Keratinocyte (primary cell): Measurements from ENCODE around the gene ASPSCR1. TPM values are rescaled to one million over a fixed set of nuclear protein-coding genes. Genes with fewer than 3 reads are reported as not detected.

Experiments used
- DNase-seq: peaks from one replicate; pipeline ENCODE4 v3.0.0-alpha.2; 2011; ENCODE audit warnings: low read depth, missing footprints, low spot score
- FAIRE-seq: peaks from 2 replicates; lab custom pipeline; 2011; peaks lifted over from hg19 to GRCh38; lab: Jason Lieb, UNC
- H2AFZ ChIP-seq: 2 replicates; pipeline ENCODE4 v1.6.0; 2012; ENCODE audit warnings: low read length, control low read depth, inconsistent platforms; ENCODE audit not compliant: control insufficient read depth
- H3K27ac ChIP-seq: 2 replicates; pipeline ENCODE4 v1.5.1; 2011; ENCODE audit warnings: low read length; ENCODE audit not compliant: control insufficient read depth, insufficient read depth
- H3K27me3 ChIP-seq: 3 replicates; pipeline ENCODE4 v1.6.0; 2011; ENCODE audit warnings: low read length; ENCODE audit not compliant: control insufficient read depth, insufficient read depth; ENCODE audit errors: extremely low read depth
- H3K36me3 ChIP-seq, 2 experiments: 2 replicates in 1 of 2; 3 replicates in 1 of 2; pipeline ENCODE4 v1.5.1; 2011; ENCODE audit warnings: low read length in 2 of 2, mild to moderate bottlenecking in 1 of 2; ENCODE audit not compliant: control insufficient read depth in 2 of 2, insufficient read depth in 2 of 2; ENCODE audit errors: extremely low read depth in 1 of 2
- H3K4me1 ChIP-seq: 3 replicates; pipeline ENCODE4 v1.5.1; 2011; ENCODE audit warnings: low read length; ENCODE audit not compliant: control insufficient read depth, insufficient read depth; ENCODE audit errors: extremely low read depth
- H3K4me2 ChIP-seq: 3 replicates; pipeline ENCODE4 v1.6.0; 2011; ENCODE audit warnings: low read depth, low read length; ENCODE audit not compliant: control insufficient read depth, insufficient read depth; ENCODE audit errors: extremely low read depth
- H3K4me3 ChIP-seq, 3 experiments: fragments of 200-600 bp in 1 of 3; sonication (generic) in 1 of 3; 2 replicates in 2 of 3; 3 replicates in 1 of 3; pipeline ENCODE4 v1.5.1; 2011 to 2016; ENCODE audit warnings: low read length in 3 of 3, mild to moderate bottlenecking in 3 of 3, control low read depth in 2 of 3, inconsistent platforms in 1 of 3, low read depth in 1 of 3, mixed read lengths in 1 of 3, mixed run types in 1 of 3, moderate library complexity in 1 of 3; ENCODE audit not compliant: control insufficient read depth in 2 of 3, insufficient read depth in 2 of 3; ENCODE audit errors: extremely low read depth in 1 of 3
- H3K79me2 ChIP-seq: 2 replicates; pipeline ENCODE4 v1.6.0; 2012; ENCODE audit warnings: low read length; ENCODE audit not compliant: control insufficient read depth, insufficient read depth
- H3K9ac ChIP-seq: 3 replicates; pipeline ENCODE4 v1.6.0; 2011; ENCODE audit warnings: low read length; ENCODE audit not compliant: control insufficient read depth, insufficient read depth; ENCODE audit errors: extremely low read depth
- H3K9me1 ChIP-seq: 3 replicates; pipeline ENCODE4 v1.6.0; 2011; ENCODE audit warnings: low read length; ENCODE audit not compliant: control insufficient read depth, insufficient read depth; ENCODE audit errors: extremely low read depth
- H3K9me3 ChIP-seq: 2 replicates; pipeline ENCODE4 v1.5.1; 2012; ENCODE audit warnings: low read depth, low read length; ENCODE audit not compliant: control insufficient read depth
- H4K20me1 ChIP-seq: 3 replicates; pipeline ENCODE4 v1.6.0; 2011; ENCODE audit warnings: low read length; ENCODE audit not compliant: control insufficient read depth, insufficient read depth; ENCODE audit errors: extremely low read depth
- CTCF ChIP-seq, 3 experiments: IDR thresholded peaks in 1 of 3; conservative IDR thresholded peaks in 1 of 3; optimal IDR thresholded peaks in 1 of 3; 2 replicates in 2 of 3; 3 replicates in 1 of 3; pipeline versions ENCODE3 to v1.5.1; 2011; ENCODE audit warnings: low read length in 3 of 3, mild to moderate bottlenecking in 3 of 3, moderate library complexity in 2 of 3, control low read depth in 1 of 3, inconsistent platforms in 1 of 3; ENCODE audit not compliant: insufficient read depth in 2 of 3; ENCODE audit errors: extremely low read depth in 1 of 3
- EZH2 ChIP-seq: IDR thresholded peaks from one replicate; pipeline ENCODE4 v1.6.1; 2012; ENCODE audit warnings: inconsistent platforms, mild to moderate bottlenecking, low read length, moderate library complexity
- dilution Hi-C: fragments of 300-500 bp; cut with MboI; formaldehyde crosslinking; loops from one replicate; pipeline ENCODE4 v1.7.0; 2020; ENCODE audit warnings: low sequenced_read_pairs; ENCODE audit not compliant: extremely low pct_ligation_motif_present
- polyA plus RNA-seq, 5 experiments: library from polyadenylated mRNA; depleted of rRNA in 3 of 5; stranded (reverse) in 3 of 5; stranded (forward) in 1 of 5; unstranded in 1 of 5; fragments of >200 nt; gene quantifications; 1 replicate in 1 of 5; 2 replicates in 3 of 5; 3 replicates in 1 of 5; pipeline versions ENCODE4 v1.2.1 to v1.2.3, GENCODE V29; 2011 to 2012; ENCODE audit warnings: missing spikeins in 2 of 5, low read depth in 1 of 5, low replicate concordance in 1 of 5

ASPSCR1 gene
- polyA plus RNA-seq, 1 donor (not counting 4 experiments of a cell fraction or from before 2014, with no cell fraction given) = 5.2 TPM

GRCh38 chr17:82053556-82054263, 76.3 kb downstream of the ASPSCR1 start:
- peaks cover 24 to 30% of the 10 kb centered on the region in 2 experiments for H3K36me3 ChIP-seq
- no peak overlapping the region for H3K27ac ChIP-seq
- H2AFZ ChIP-seq = no peak overlapping the region
- no peaks in the 10 kb centered on the region for H3K27me3 ChIP-seq
- FAIRE-seq (no peak), DNase-seq (no peak)
- peaks cover 11% of the 10 kb centered on the region for H3K4me1 ChIP-seq
- dilution Hi-C loops = no loop called here
- H3K4me3 ChIP-seq = no peak overlapping the region
- peaks cover 25% of the 10 kb centered on the region for H3K79me2 ChIP-seq
- H3K4me2 ChIP-seq = no peak overlapping the region
- no peaks in the 10 kb centered on the region for H4K20me1 ChIP-seq
- no peaks in the 10 kb centered on the region for H3K9me3 ChIP-seq
- TF ChIP-seq EZH2 (no peak), CTCF (optimal IDR thresholded peaks at IDR 0.05 in 1 of 3, IDR thresholded peaks at IDR 0.05 in 1 of 3, conservative IDR thresholded peaks at IDR 0.05 in 1 of 3; ENCODE audit: extremely low read depth in 1 of 3, insufficient read depth in 2 of 3, low read length in 3 of 3) (no peak)
- H3K9ac ChIP-seq = no peak overlapping the region
- H3K9me1 ChIP-seq = no peaks in the 10 kb centered on the region

- dilution Hi-C loops = no loop called here
- H3K27ac ChIP-seq = no peak overlapping the region
- no peak for TF ChIP-seq EZH2
- H3K9me1 ChIP-seq = no peaks in the 10 kb centered on the region
- H3K36me3 ChIP-seq = peaks cover 24 to 33% of the 10 kb centered on the region in 2 experiments
- H3K4me1 ChIP-seq = peaks cover 11% of the 10 kb centered on the region
- DNase-seq (no peak), FAIRE-seq (no peak)
- H3K9me3 ChIP-seq = no peaks in the 10 kb centered on the region
- H4K20me1 ChIP-seq = no peaks in the 10 kb centered on the region
- no peaks in the 10 kb centered on the region for H3K27me3 ChIP-seq
- H2AFZ ChIP-seq = no peak overlapping the region
- peaks cover 25% of the 10 kb centered on the region for H3K79me2 ChIP-seq
- H3K9ac ChIP-seq = no peak overlapping the region
- H3K4me3 ChIP-seq = no peak overlapping the region
- H3K4me2 ChIP-seq = no peak overlapping the region
Observed at GRCh38 chr17:82054351-82055022, 77.1 kb downstream of the ASPSCR1 start.
